ENCODE measurements around the gene LCLAT1. TPM values are rescaled to one million over a fixed set of nuclear protein-coding genes. Genes with fewer than 3 reads are reported as not detected.
A peak's percentile ranks its signal among the peaks of the same experiment; 100 is the strongest.

Gene LCLAT1
- total RNA-seq, 1 experiment from 2014 or later: 43.1 TPM

DNA sequence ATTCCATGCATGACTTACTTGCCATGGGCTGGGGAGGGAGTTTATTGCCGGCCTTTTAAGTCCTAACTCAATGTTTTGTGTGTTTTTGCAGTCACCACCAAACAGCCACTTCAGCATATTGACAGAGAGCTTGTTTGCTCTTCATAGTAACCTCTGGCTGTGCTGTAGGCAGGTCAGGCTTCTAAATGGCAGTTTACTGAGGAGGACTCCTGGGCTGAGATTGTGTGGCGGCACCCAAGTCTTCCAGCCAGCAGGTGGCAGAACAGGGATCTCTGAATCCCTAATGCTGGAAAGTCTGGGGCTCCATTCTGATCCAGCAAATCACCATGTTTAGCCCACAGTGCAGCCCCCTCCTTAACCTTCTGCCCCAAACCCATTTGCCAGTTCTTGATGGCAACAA lies 239.0 kb downstream of the LCLAT1 start:
- peak; percentile 15 for DNase-seq (ENCODE audit: extremely low read depth, low read depth)

DNA sequence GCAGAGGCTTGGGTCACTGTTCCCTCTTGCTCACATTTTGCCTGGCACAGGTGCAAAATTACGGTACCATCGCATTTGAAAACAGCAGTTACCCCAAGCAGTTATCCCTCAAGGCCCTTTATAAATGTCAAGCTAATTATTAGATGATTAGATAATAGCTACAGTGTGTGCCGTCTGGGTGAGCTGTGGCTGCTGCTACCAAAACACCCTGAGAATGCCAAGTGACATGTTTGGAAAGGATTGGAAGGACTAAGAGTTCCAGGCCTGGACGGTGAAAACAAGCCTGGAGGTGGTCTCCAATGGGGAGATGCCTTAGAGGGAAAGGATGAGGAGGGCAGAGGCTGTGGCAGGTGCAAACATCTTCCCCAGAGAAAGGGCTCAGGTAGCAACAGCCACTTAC lies 239.6 kb downstream of the LCLAT1 start:
- no peak for DNase-seq (ENCODE audit: extremely low read depth, low read depth)

DNA sequence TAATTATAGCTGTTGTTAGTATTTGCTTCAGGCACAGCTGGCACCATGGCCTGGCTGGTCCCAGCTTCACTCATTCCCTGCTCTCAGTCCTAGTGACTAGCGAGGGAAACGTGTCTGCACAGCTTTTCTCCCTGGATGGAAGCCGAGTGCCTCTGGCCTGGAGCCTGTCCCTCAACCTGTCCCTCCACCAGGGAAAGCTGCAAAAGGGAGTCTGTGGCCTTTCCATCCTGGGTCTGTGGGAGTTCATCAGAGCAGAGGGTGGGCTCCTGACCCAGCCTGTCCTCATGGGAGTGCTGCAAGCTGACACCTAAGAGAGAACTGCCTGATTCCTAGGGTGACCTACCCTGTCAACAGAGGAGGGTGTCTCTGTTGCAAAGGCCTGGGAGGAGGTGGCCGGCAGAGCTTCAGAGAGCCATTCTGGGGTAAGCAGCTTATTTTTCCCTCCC lies 241.9 kb downstream of the LCLAT1 start:
- no peak for DNase-seq (ENCODE audit: extremely low read depth, low read depth)

DNA sequence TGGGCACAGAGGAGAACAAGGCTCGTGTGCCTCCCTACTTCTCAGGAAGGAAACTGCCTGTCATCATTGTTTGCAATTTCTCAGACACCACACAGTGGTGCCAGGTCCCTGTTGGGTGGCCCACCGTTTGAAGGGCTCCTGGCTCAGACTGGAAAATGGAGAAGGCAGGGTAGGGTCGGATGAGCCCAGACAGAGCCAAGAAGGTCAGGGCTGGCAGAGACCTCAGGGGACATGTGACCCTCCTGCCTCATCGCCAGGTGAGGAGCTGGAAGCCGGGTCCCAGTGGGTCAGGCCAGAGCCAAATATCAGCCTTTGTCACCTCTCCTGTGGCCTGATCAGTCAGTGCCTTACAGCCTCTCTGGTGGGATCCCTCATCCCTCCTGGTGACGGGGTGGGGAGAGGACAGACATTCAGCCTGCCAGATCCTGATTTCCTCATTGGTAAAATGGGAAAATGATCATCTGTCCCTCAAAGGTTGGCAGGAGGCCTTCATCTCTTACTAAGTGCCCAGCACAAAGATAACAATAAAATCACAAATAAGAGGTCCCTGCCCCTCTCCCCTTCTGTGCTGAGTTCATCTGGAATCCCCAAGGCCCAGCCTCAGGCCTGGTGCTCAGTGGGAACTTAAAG lies 242.6 kb downstream of the LCLAT1 start:
- no peak for DNase-seq (ENCODE audit: extremely low read depth, low read depth)

DNA sequence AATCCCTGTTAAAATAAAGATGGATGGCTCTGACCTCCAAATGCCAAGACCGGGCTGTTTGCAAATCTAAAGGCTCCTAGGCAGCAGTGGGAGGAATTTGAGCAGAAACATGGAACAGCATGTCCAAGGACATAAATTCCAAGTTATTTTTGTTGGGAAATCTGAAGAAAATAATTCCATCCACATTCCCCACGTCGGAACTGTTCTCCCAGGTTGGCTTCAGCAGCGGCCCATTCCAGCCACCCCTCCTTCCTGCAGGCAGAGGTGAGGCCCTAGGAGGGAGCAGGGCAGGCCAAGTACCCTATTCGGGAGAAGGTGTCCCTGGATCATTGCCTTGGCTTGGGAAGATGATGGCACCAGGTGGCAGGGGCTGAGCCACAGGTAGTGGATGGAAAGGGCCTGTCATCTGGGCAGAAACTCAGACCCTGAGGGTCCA lies 243.1 kb downstream of the LCLAT1 start:
- no peak for DNase-seq (ENCODE audit: extremely low read depth, low read depth)

DNA sequence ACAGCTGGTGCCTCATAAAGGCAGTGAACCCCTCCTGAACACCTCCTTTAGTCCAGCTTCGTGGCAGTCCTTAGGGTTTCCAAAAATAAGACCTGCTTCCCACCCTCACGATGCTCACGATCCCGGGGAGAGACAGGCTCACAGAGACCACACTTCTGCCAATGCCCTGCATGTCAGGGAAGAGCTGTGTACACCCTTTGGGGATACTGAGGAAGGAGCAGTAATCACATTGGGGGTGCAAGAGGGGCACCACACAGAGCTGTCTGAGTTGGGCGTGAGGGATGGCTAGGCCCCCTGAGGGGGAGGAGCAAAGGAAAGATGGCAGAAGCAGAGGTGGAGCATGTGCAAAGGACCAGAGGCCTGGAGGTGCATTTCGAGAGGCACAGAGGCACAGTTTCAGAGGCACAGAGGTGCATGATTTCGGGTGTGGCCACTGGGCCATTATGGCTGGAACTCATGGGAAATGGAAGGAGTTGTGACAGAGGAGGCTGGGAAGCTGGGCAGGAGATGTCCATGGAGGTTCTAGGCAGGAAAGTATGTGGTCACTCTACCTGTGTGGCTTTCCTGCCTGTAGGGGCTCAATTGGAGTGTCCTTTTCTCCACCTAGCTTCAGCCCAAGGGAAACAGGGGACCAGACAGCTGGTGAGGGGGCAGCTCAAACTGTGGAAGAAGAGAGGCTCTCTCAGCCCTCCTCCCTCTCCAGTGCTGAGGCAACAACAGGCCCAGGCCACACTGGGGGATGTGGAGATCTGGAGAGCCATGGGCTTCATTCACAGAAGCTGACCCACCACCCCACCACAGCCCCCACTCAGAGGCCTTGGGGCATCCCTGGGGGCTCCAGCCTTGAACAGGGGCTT lies 244.3 kb downstream of the LCLAT1 start:
- DNase-seq (ENCODE audit: extremely low read depth, low read depth): no peak

DNA sequence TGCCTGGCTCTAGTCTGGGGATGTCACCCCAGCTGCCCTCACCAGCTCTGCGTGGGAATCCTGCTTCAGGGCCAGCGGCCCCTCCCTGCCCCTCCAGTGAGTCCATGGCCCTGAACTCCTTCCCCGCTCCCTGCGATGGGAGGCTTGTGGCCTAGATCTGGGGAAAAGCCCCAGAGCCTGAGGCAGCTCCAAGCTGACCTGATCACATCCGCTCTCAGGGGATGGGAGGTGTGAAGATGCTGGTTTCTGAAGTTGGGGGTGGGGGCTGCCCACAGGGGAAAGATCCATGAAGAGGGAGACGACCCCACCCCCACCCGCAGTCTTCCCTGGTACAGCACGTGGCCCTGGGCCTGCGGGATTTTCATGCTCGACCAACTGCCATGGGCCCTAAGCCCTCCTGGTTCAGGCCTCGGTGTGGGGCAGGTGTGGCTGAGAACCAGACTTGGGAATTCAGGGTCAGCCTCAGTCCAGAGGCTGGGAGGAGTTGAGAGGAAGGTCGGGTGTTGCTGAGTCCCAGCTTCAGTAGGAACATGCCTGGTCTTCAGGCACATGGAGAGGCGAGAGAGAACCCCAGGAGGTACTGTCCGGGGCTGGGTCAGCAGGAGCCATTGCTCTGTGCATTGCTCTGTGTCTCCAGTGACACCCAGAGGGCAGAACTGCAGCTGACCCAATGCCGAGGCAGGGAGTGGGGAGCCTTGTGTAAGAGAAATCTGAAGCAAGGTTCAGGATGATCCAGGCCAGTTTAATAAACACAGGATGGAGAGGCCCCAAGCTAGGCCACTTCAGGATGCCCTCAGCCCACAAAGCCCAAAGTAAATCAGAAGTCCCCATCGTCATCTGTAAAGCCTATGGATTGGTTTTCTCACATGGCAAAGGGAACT lies 245.1 kb downstream of the LCLAT1 start:
- no peak for DNase-seq (ENCODE audit: extremely low read depth, low read depth)

DNA sequence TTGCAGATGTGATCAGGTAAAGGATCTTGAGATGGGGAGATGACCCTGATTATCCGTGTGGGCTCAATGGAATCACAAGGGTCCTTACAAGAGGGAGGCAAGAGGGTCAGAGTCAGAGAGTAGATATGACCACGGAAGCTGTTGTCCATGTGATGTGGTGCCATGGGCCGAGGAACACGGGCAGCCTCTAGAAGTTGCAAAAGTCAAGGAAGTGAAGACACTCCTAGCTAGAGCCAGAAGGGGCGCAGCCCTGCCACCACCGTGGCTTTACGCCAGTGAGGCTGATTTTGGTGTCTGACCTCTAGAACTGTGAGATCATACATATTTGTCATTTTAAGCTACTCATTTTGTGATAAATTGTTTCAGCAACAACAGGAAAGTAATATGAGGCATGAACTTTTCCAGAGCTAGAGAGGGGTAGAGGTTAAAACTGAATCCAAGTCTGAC lies 245.8 kb downstream of the LCLAT1 start:
- no peak for DNase-seq (ENCODE audit: extremely low read depth, low read depth)

Small RNAs within 50 kb of the gene (small RNA-seq; reads per million reads assigned to genes)
- gene AC073255.1: 0 reads per million in 2 experiments

Other genes with a start within 250 kb of the LCLAT1 start
- gene LBH, start 215.7 kb upstream of the LCLAT1 start, total RNA-seq (2014; rRNA removed; shearing (Covaris generic)): 12.5 and 27.5 TPM in 2 replicates

Measured in NCI-H460 (cell line).